MM.1S (cell line): ENCODE results near the gene ZNF555.

Experiments
- DNase-seq: peaks from one replicate; pipeline ENCODE4 v3.0.0-alpha.2; 2015
- H2AFZ ChIP-seq: fragments of 300-600 bp; sonication (generic); 2 replicates; pipeline ENCODE4 v1.6.0; 2016; ENCODE audit warnings: antibody characterized with exemption, low read length
- H3F3A ChIP-seq: fragments of 300-600 bp; sonication (generic); 2 replicates; pipeline ENCODE4 v1.6.1; 2016; ENCODE audit warnings: mild to moderate bottlenecking, antibody characterized with exemption, low read length, moderate library complexity, mixed read lengths; ENCODE audit not compliant: insufficient read depth
- H3K27ac ChIP-seq: fragments of 300-600 bp; sonication (generic); 2 replicates; pipeline ENCODE4 v1.5.1; 2016; ENCODE audit warnings: mild to moderate bottlenecking, low read length
- H3K27me3 ChIP-seq: fragments of 300-600 bp; sonication (generic); replicated peaks from 2 replicates; pipeline ENCODE4 v1.6.0; 2016; ENCODE audit warnings: low read length; ENCODE audit not compliant: insufficient read depth
- H3K36me3 ChIP-seq: fragments of 300-600 bp; sonication (generic); replicated peaks from 2 replicates; pipeline ENCODE4 v1.6.1; 2016; ENCODE audit warnings: mild to moderate bottlenecking, low read length, mixed read lengths; ENCODE audit not compliant: insufficient read depth
- H3K4me1 ChIP-seq: fragments of 300-600 bp; sonication (generic); 2 replicates; pipeline ENCODE4 v1.6.1; 2016; ENCODE audit warnings: low read length, mixed read lengths
- H3K4me2 ChIP-seq: fragments of 300-600 bp; sonication (generic); 2 replicates; pipeline ENCODE4 v1.6.0; 2016; ENCODE audit warnings: low read depth, low read length
- H3K4me3 ChIP-seq: fragments of 300-600 bp; sonication (generic); 2 replicates; pipeline ENCODE4 v1.5.1; 2016; ENCODE audit warnings: low read length, mixed read lengths
- H3K79me2 ChIP-seq: fragments of 300-600 bp; sonication (generic); 2 replicates; pipeline ENCODE4 v1.6.1; 2016; ENCODE audit warnings: mixed run types, low read length, mixed read lengths
- H3K9ac ChIP-seq: fragments of 300-600 bp; sonication (generic); 2 replicates; pipeline ENCODE4 v1.6.1; 2016; ENCODE audit warnings: low read length, mixed read lengths
- H3K9me2 ChIP-seq: fragments of 300-600 bp; sonication (generic); replicated peaks from 2 replicates; pipeline ENCODE4 v1.6.1; 2016; ENCODE audit warnings: mild to moderate bottlenecking, low read length, mixed read lengths; ENCODE audit not compliant: insufficient read depth
- H3K9me3 ChIP-seq: fragments of 300-600 bp; sonication (generic); replicated peaks from 2 replicates; pipeline ENCODE4 v1.6.1; 2016; ENCODE audit warnings: mild to moderate bottlenecking, low read length, mixed read lengths; ENCODE audit not compliant: insufficient read depth
- H4K20me1 ChIP-seq: fragments of 300-600 bp; sonication (generic); 2 replicates; pipeline ENCODE4 v1.6.1; 2016; ENCODE audit warnings: mild to moderate bottlenecking, low read length, moderate library complexity, mixed read lengths; ENCODE audit not compliant: insufficient read depth
- CTCF ChIP-seq: fragments of 300-600 bp; sonication (generic); IDR thresholded peaks from 2 replicates; pipeline ENCODE4 v1.5.1; 2016; ENCODE audit warnings: antibody characterized with exemption, low read length, mixed read lengths
- EZH2 ChIP-seq: fragments of 300-600 bp; sonication (generic); optimal IDR thresholded peaks from 2 replicates; pipeline ENCODE3; 2017; ENCODE audit warnings: low read depth, mild to moderate bottlenecking, antibody characterized with exemption, low read length, mixed read lengths
- EZH2phosphoT487 ChIP-seq: fragments of 300-600 bp; sonication (generic); IDR thresholded peaks from 2 replicates; pipeline ENCODE4 v1.6.1; 2018; ENCODE audit warnings: antibody characterized with exemption, low read length

The ZNF555 gene

GRCh38 chr19:2802826-2803225 is 38.4 kb upstream of the ZNF555 start:
- no peak overlapping the region for H3K27ac ChIP-seq
- no peaks in the 10 kb centered on the region for H3K9me2 ChIP-seq
- H3K4me3 ChIP-seq = no peak overlapping the region
- H4K20me1 ChIP-seq = no peaks in the 10 kb centered on the region
- no peaks in the 10 kb centered on the region for H3K27me3 ChIP-seq
- no peak for DNase-seq
- H3K9me3 ChIP-seq = no peaks in the 10 kb centered on the region
- no peaks in the 10 kb centered on the region for H3F3A ChIP-seq
- H3K79me2 ChIP-seq = peaks cover 7% of the 10 kb centered on the region
- peaks cover 22% of the 10 kb centered on the region for H3K36me3 ChIP-seq
- no peak overlapping the region for H3K9ac ChIP-seq
- H3K4me2 ChIP-seq = no peak overlapping the region
- TF ChIP-seq EZH2phosphoT487 (no peak), CTCF (no peak), EZH2 (no peak)
- H3K4me1 ChIP-seq = no peaks in the 10 kb centered on the region
- H2AFZ ChIP-seq = no peak overlapping the region

- Histone ChIP-seq H3K4me1 (no peaks in the 10 kb centered on the region), H3K4me3 (no peak overlapping the region), H3K9ac (no peak overlapping the region), H4K20me1 (no peaks in the 10 kb centered on the region), H3F3A (no peaks in the 10 kb centered on the region), H3K36me3 (peaks cover 25% of the 10 kb centered on the region), H3K27ac (no peak overlapping the region), H3K79me2 (peaks cover 7% of the 10 kb centered on the region), H3K4me2 (no peak overlapping the region), H2AFZ (no peak overlapping the region), H3K9me3 (no peaks in the 10 kb centered on the region), H3K9me2 (no peaks in the 10 kb centered on the region), H3K27me3 (no peaks in the 10 kb centered on the region)
- no peak for DNase-seq
- TF ChIP-seq CTCF (no peak), EZH2phosphoT487 (no peak), EZH2 (no peak)
These were observed 37.7 kb upstream of the ZNF555 start for GRCh38 chr19:2803486-2804155.

- H3K27ac ChIP-seq = no peak overlapping the region
- no peaks in the 10 kb centered on the region for H3K4me1 ChIP-seq
- TF ChIP-seq EZH2 = no peak
- no peak for TF ChIP-seq EZH2phosphoT487
- TF ChIP-seq CTCF = no peak
- H3K9me2 ChIP-seq = no peaks in the 10 kb centered on the region
- H3K79me2 ChIP-seq = peaks cover 7% of the 10 kb centered on the region
- no peak for DNase-seq
- H3K27me3 ChIP-seq = no peaks in the 10 kb centered on the region
- no peak overlapping the region for H3K4me3 ChIP-seq
- H2AFZ ChIP-seq = no peak overlapping the region
- no peak overlapping the region for H3K9ac ChIP-seq
- H3K9me3 ChIP-seq = no peaks in the 10 kb centered on the region
- H3K4me2 ChIP-seq = no peak overlapping the region
- peaks cover 25% of the 10 kb centered on the region for H3K36me3 ChIP-seq
- no peaks in the 10 kb centered on the region for H3F3A ChIP-seq
- no peaks in the 10 kb centered on the region for H4K20me1 ChIP-seq
These were observed 36.9 kb upstream of the ZNF555 start for GRCh38 chr19:2804156-2805004.
